ENCODE results near the gene ZNF106. TPM values are rescaled to one million over a fixed set of nuclear protein-coding genes. Genes with fewer than 3 reads are reported as not detected.

The ZNF106 gene
- total RNA-seq, 1 donor from 2014 or later, result 69.6 TPM

- H3K9ac ChIP-seq (ENCODE audit: low read length), result no peak overlapping the region
- H3K4me3 Mint-ChIP-seq (ENCODE audit: unreplicated experiment), result no peak overlapping the region
- no peak for FAIRE-seq
Observed at GRCh38 chr15:42447599-42447998, 43.3 kb downstream of the ZNF106 start.

GRCh38 chr15:42445551-42445950 is 45.4 kb downstream of the ZNF106 start:
- no peak overlapping the region for H3K27ac Mint-ChIP-seq (ENCODE audit: unreplicated experiment)
- H3K36me3 ChIP-seq (ENCODE audit: insufficient read depth, low read length), result peaks cover 32% of the 10 kb centered on the region

More at GRCh38 chr15:42447599-42447998, 43.3 kb downstream of the ZNF106 start:
- no peak overlapping the region for H3K4me3 ChIP-seq (ENCODE audit: insufficient read depth, low read depth, low read length)
- H3K4me2 ChIP-seq (ENCODE audit: low read length), result no peak overlapping the region
- TF ChIP-seq CTCF (IDR thresholded peaks at IDR 0.05; ENCODE audit: insufficient read depth, low read depth, low read length), result no peak
- TF ChIP-seq EZH2 (IDR thresholded peaks at IDR 0.05; ENCODE audit: insufficient read depth, low read length), result no peak
- H3K79me2 ChIP-seq (ENCODE audit: insufficient read depth, low read length), result peaks cover 10% of the 10 kb centered on the region
- H4K20me1 ChIP-seq (ENCODE audit: insufficient read depth, low read length), result peaks cover 15% of the 10 kb centered on the region
- no peaks in the 10 kb centered on the region for H3K27me3 ChIP-seq (ENCODE audit: insufficient read depth, low read length)
- H3K27ac ChIP-seq (ENCODE audit: low read depth, low read length), result no peak overlapping the region
- H3K36me3 Mint-ChIP-seq (ENCODE audit: low read depth, unreplicated experiment), result peaks cover 21% of the 10 kb centered on the region
- no peak for DNase-seq (ENCODE audit: low read depth)
- H3K4me1 Mint-ChIP-seq (ENCODE audit: low read depth, unreplicated experiment), result no peaks in the 10 kb centered on the region
- no peak overlapping the region for H3K27ac Mint-ChIP-seq (ENCODE audit: unreplicated experiment)
- H3K4me1 ChIP-seq (ENCODE audit: insufficient read depth, low read length), result no peaks in the 10 kb centered on the region
- H3K9me3 Mint-ChIP-seq (ENCODE audit: unreplicated experiment), result no peaks in the 10 kb centered on the region
- peaks cover 36% of the 10 kb centered on the region for H3K36me3 ChIP-seq (ENCODE audit: insufficient read depth, low read length)
- no peaks in the 10 kb centered on the region for H3K9me3 ChIP-seq (ENCODE audit: insufficient read depth, low read depth, low read length)
- no peaks in the 10 kb centered on the region for H3K27me3 Mint-ChIP-seq (ENCODE audit: low read depth, unreplicated experiment)
- no peak overlapping the region for H2AFZ ChIP-seq (ENCODE audit: low read depth, low read length)

More at GRCh38 chr15:42445551-42445950, 45.4 kb downstream of the ZNF106 start:
- Mint-ChIP-seq H3K4me1 (ENCODE audit: low read depth, unreplicated experiment) (no peaks in the 10 kb centered on the region), H3K36me3 (ENCODE audit: low read depth, unreplicated experiment) (peaks cover 18% of the 10 kb centered on the region), H3K27me3 (ENCODE audit: low read depth, unreplicated experiment) (no peaks in the 10 kb centered on the region), H3K4me3 (ENCODE audit: unreplicated experiment) (no peak overlapping the region), H3K9me3 (ENCODE audit: unreplicated experiment) (no peaks in the 10 kb centered on the region)
- TF ChIP-seq CTCF (IDR thresholded peaks at IDR 0.05; ENCODE audit: insufficient read depth, low read depth, low read length) (no peak), EZH2 (IDR thresholded peaks at IDR 0.05; ENCODE audit: insufficient read depth, low read length) (no peak)
- Histone ChIP-seq H3K4me2 (ENCODE audit: low read length) (no peak overlapping the region), H3K27me3 (ENCODE audit: insufficient read depth, low read length) (no peaks in the 10 kb centered on the region), H3K9ac (ENCODE audit: low read length) (no peak overlapping the region), H4K20me1 (ENCODE audit: insufficient read depth, low read length) (peaks cover 15% of the 10 kb centered on the region), H3K4me1 (ENCODE audit: insufficient read depth, low read length) (no peaks in the 10 kb centered on the region), H2AFZ (ENCODE audit: low read depth, low read length) (no peak overlapping the region), H3K9me3 (ENCODE audit: insufficient read depth, low read depth, low read length) (no peaks in the 10 kb centered on the region), H3K27ac (ENCODE audit: low read depth, low read length) (no peak overlapping the region), H3K4me3 (ENCODE audit: insufficient read depth, low read depth, low read length) (no peak overlapping the region), H3K79me2 (ENCODE audit: insufficient read depth, low read length) (peaks cover 10% of the 10 kb centered on the region)
- no peak for FAIRE-seq
- no peak for DNase-seq (ENCODE audit: low read depth)
